GM23338 (cell line): ENCODE results near the gene AJUBA. TPM values are rescaled to one million over a fixed set of nuclear protein-coding genes. Genes with fewer than 3 reads are reported as not detected.

Source experiments
- ATAC-seq: fragments of 200-7000 bp; cut with Tn5 transposase; 3 replicates; pipeline ENCODE4 v1.9.1; 2020
- DNase-seq: peaks from one replicate; pipeline ENCODE4 v3.0.0-alpha.2; 2015; ENCODE audit warnings: low spot score
- H2AFZ ChIP-seq: fragments of 200-600 bp; sonication (generic); 2 replicates; pipeline ENCODE4 v1.8.0; 2016; ENCODE audit warnings: antibody characterized with exemption, mild to moderate bottlenecking, moderate library complexity
- H3F3A ChIP-seq: fragments of 200-600 bp; sonication (generic); replicated peaks from 2 replicates; pipeline ENCODE4 v1.8.0; 2017; ENCODE audit warnings: antibody characterized with exemption, mixed run types, low read depth
- H3K27ac ChIP-seq: fragments of 200-600 bp; sonication (generic); 2 replicates; pipeline ENCODE4 v1.6.1; 2016; ENCODE audit warnings: low read depth
- H3K27me3 ChIP-seq: fragments of 200-600 bp; sonication (generic); 2 replicates; pipeline ENCODE4 v1.8.0; 2016; ENCODE audit warnings: mild to moderate bottlenecking, mixed run types, moderate library complexity; ENCODE audit not compliant: insufficient read depth
- H3K36me3 ChIP-seq: fragments of 200-600 bp; sonication (generic); 2 replicates; pipeline ENCODE4 v1.8.0; 2016; ENCODE audit warnings: mild to moderate bottlenecking; ENCODE audit not compliant: insufficient read depth
- H3K4me1 ChIP-seq: fragments of 200-600 bp; sonication (generic); 2 replicates; pipeline ENCODE4 v1.8.0; 2016; ENCODE audit warnings: mild to moderate bottlenecking, moderate library complexity; ENCODE audit not compliant: insufficient read depth
- H3K4me2 ChIP-seq: fragments of 200-600 bp; sonication (generic); 2 replicates; pipeline ENCODE4 v1.7.1; 2017; ENCODE audit warnings: mixed run types
- H3K4me3 ChIP-seq: fragments of 200-600 bp; sonication (generic); 2 replicates; pipeline ENCODE4 v1.6.1; 2016; ENCODE audit warnings: mixed run types
- H3K79me2 ChIP-seq: fragments of 200-600 bp; sonication (generic); replicated peaks from 2 replicates; pipeline ENCODE4 v1.8.0; 2017; ENCODE audit warnings: mild to moderate bottlenecking; ENCODE audit not compliant: insufficient read depth
- H3K9me2 ChIP-seq: fragments of 200-600 bp; sonication (generic); 2 replicates; pipeline ENCODE4 v1.8.0; 2017; ENCODE audit not compliant: insufficient read depth
- H4K20me1 ChIP-seq: fragments of 200-600 bp; sonication (generic); replicated peaks from 2 replicates; pipeline ENCODE4 v1.8.0; 2017; ENCODE audit warnings: mild to moderate bottlenecking; ENCODE audit not compliant: insufficient read depth
- H3K27ac Mint-ChIP-seq: 2 replicates; pipeline ENCODE4 v1.8.0; 2020; ENCODE audit warnings: inconsistent platforms, mild to moderate bottlenecking, moderate library complexity, mixed read lengths
- H3K27me3 Mint-ChIP-seq: 3 replicates; pipeline ENCODE4 v1.8.0; 2022; ENCODE audit warnings: low read depth, mild to moderate bottlenecking, moderate library complexity, mixed read lengths, inconsistent platforms; ENCODE audit not compliant: insufficient read depth, poor library complexity
- H3K36me3 Mint-ChIP-seq: 3 replicates; pipeline ENCODE4 v1.8.0; 2021; ENCODE audit warnings: low read depth, mild to moderate bottlenecking, inconsistent platforms, moderate library complexity, mixed read lengths
- H3K4me1 Mint-ChIP-seq: 3 replicates; pipeline ENCODE4 v1.8.0; 2020; ENCODE audit warnings: mild to moderate bottlenecking, inconsistent platforms, mixed read lengths
- H3K4me3 Mint-ChIP-seq: 3 replicates; pipeline ENCODE4 v1.8.0; 2021; ENCODE audit warnings: moderate library complexity, mild to moderate bottlenecking, inconsistent platforms, mixed read lengths
- H3K9me3 Mint-ChIP-seq: 3 replicates; pipeline ENCODE4 v1.8.0; 2020; ENCODE audit warnings: moderate library complexity, mild to moderate bottlenecking, inconsistent platforms, mixed read lengths
- CREB1 ChIP-seq: fragments of 250-450 bp; sonication (Bioruptor Pico); IDR thresholded peaks from 2 replicates; pipeline ENCODE4 v1.5.0; 2020; ENCODE audit warnings: low read depth, mild to moderate bottlenecking, moderate library complexity
- EZH2 ChIP-seq: fragments of 200-600 bp; sonication (generic); IDR thresholded peaks from one replicate; pipeline ENCODE4 v1.8.0; 2017; ENCODE audit warnings: antibody characterized with exemption, mild to moderate bottlenecking, low read depth; ENCODE audit not compliant: unreplicated experiment
- EZH2phosphoT487 ChIP-seq: fragments of 200-600 bp; sonication (generic); IDR thresholded peaks from one replicate; pipeline ENCODE4 v1.8.1; 2018; ENCODE audit warnings: antibody characterized with exemption; ENCODE audit not compliant: unreplicated experiment
- JUNB ChIP-seq: IDR thresholded peaks from one replicate; pipeline ENCODE4 v1.6.1; 2016; ENCODE audit warnings: antibody characterized with exemption; ENCODE audit not compliant: unreplicated experiment
- NANOG ChIP-seq: IDR thresholded peaks from 2 replicates; pipeline ENCODE4 v1.6.1; 2016; ENCODE audit warnings: antibody characterized with exemption, borderline replicate concordance
- POLR2AphosphoS5 ChIP-seq: IDR thresholded peaks from 2 replicates; pipeline ENCODE4 v1.6.1; 2016; ENCODE audit warnings: antibody characterized with exemption, low read depth
- STAT1 ChIP-seq: IDR thresholded peaks from one replicate; pipeline ENCODE4 v1.6.1; 2016; ENCODE audit warnings: antibody characterized with exemption; ENCODE audit not compliant: unreplicated experiment
- ZNF114 ChIP-seq: fragments of 250-450 bp; sonication (Bioruptor Pico); IDR thresholded peaks from 2 replicates; pipeline ENCODE4 v1.5.0; 2020; ENCODE audit warnings: mild to moderate bottlenecking, moderate library complexity
- ZNF331 ChIP-seq: fragments of 250-450 bp; sonication (Bioruptor Pico); IDR thresholded peaks from 2 replicates; pipeline ENCODE4 v1.5.0; 2020; ENCODE audit warnings: low read depth, mild to moderate bottlenecking, moderate library complexity
- polyA plus RNA-seq: library from polyadenylated mRNA; unstranded; fragments of >200 nt; fragmentation: Nextera tagmentation; extraction: Ambion mirVana; gene quantifications from 2 replicates; pipeline ENCODE4 v1.2.1, GENCODE V29; 2016
- total RNA-seq: library from RNA; depleted of rRNA; stranded (reverse); fragments of >200 nt; shearing (Covaris generic); gene quantifications from 2 replicates; pipeline ENCODE4 v1.2.3, GENCODE V29; 2014
- TF ChIP-seq, protein P1 (sequence below): IDR thresholded peaks from one replicate; pipeline ENCODE4 v1.6.1; 2018; ENCODE audit warnings: antibody characterized with exemption; ENCODE audit not compliant: unreplicated experiment
- TF ChIP-seq, protein P2 (sequence below), 2 experiments: fragments of 200-600 bp in 1 of 2; sonication (generic) in 1 of 2; conservative IDR thresholded peaks; 2 replicates each; pipeline versions ENCODE4 v1.5.1 to v1.6.1; 2016 to 2017; ENCODE audit warnings: antibody characterized with exemption in 2 of 2, low read depth in 2 of 2, mild to moderate bottlenecking in 2 of 2, moderate library complexity in 1 of 2

The AJUBA gene
- total and polyA plus RNA-seq, 2 experiments from 2014 or later = 11.8 to 55.9 TPM

DNA sequence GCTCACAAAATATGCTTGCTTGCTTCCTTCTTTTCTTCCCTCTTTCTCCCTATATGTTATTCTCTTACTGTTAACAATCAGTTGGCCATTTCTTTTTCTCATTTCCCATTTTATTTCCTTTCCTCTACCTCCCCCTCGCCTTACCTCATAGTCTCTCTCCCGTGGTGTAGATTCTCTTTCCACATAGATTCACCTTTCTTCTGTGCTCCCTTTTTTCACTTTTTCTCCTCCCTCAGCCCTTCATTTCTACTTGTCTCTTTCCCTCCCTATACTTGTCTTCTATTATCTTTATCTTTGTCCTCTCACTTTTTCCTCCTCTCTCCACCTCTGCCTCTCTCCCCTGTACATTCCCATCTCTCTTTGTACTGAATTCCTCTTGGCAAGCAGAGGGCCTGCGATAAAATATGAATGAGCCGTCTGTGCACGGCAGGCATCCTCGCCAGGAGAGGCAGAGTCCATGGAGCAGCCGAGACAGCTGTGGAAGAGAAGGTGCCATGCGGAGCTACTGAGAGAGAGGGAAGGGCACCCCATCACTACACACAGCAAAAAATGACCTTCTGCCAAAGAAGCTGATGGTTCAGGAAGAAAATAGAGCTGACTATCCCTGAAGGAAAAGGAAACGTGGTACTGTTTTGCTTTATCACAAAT is 15.4 kb upstream of the AJUBA start (continued):
- TF ChIP-seq EZH2phosphoT487 = no peak

DNA sequence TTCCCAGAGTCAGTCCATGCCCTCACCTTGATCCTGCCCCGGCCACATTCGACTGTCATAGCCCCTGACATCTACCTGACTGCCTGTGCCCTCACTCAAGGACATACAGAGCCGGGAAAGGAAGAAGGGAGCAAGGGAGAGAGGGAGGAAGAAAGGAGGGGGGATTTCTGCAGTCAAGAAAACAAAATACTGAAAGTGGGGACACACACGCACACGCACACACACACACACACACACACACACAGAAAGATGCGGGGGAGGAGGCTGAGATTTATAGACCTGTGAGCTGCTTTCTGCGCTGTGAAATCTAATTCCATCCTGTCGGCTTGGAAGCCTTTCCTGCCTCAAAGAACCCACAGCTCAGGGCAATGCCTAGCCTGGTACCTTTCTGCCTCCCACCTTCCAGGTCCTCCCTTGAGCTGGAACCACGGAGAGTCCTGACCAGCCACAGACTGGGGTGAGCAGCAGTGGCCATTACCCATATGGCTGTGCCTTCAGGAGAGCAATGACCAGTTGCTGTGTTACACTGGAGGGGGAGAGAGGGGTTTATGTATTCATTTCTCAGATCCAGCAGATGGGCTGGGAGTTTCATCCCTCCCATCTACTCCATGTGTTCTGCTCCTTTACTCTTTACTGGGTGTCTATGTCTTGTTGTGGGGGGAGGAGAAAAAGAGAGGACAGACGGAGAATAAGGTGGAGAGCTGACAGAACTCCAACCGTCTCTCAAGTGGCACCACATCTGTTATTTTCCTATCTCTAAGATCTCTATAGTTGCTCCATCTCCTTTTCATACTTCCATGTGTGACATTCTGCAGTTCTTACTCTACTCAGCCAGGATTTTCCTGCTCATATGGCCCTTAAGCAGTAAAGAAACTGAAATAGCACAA is 14.7 kb upstream of the AJUBA start:
- ATAC-seq = no peak
- Histone ChIP-seq H3K4me2 (no peak overlapping the region), H3K4me1 (0 out of 2 replicates have a peak, but pooled peaks cover 3% of the 10 kb centered on the region), H3K79me2 (no peaks in the 10 kb centered on the region), H4K20me1 (no peaks in the 10 kb centered on the region), H3K27ac (no peak overlapping the region), H3F3A (0 out of 2 replicates have a peak, but pooled peaks cover 3% of the 10 kb centered on the region), H3K27me3 (no peaks in the 10 kb centered on the region), H2AFZ (no peak overlapping the region), H3K36me3 (no peaks in the 10 kb centered on the region), H3K4me3 (no peak overlapping the region), H3K9me2 (no peaks in the 10 kb centered on the region)
- Mint-ChIP-seq H3K9me3 (no peaks in the 10 kb centered on the region), H3K27me3 (no peaks in the 10 kb centered on the region), H3K36me3 (no peaks in the 10 kb centered on the region), H3K4me3 (no peak overlapping the region), H3K27ac (no peak overlapping the region), H3K4me1 (peaks cover 7% of the 10 kb centered on the region)
- no peak for DNase-seq
- TF ChIP-seq EZH2 (no peak), POLR2AphosphoS5 (no peak), STAT1 (no peak), EZH2phosphoT487 (no peak), ZNF114 (CRISPR knock-in tag) (no peak), CREB1 (CRISPR knock-in tag) (no peak), JUNB (no peak), NANOG (no peak), ZNF331 (CRISPR knock-in tag) (no peak)
- TF ChIP-seq, protein P1, sequence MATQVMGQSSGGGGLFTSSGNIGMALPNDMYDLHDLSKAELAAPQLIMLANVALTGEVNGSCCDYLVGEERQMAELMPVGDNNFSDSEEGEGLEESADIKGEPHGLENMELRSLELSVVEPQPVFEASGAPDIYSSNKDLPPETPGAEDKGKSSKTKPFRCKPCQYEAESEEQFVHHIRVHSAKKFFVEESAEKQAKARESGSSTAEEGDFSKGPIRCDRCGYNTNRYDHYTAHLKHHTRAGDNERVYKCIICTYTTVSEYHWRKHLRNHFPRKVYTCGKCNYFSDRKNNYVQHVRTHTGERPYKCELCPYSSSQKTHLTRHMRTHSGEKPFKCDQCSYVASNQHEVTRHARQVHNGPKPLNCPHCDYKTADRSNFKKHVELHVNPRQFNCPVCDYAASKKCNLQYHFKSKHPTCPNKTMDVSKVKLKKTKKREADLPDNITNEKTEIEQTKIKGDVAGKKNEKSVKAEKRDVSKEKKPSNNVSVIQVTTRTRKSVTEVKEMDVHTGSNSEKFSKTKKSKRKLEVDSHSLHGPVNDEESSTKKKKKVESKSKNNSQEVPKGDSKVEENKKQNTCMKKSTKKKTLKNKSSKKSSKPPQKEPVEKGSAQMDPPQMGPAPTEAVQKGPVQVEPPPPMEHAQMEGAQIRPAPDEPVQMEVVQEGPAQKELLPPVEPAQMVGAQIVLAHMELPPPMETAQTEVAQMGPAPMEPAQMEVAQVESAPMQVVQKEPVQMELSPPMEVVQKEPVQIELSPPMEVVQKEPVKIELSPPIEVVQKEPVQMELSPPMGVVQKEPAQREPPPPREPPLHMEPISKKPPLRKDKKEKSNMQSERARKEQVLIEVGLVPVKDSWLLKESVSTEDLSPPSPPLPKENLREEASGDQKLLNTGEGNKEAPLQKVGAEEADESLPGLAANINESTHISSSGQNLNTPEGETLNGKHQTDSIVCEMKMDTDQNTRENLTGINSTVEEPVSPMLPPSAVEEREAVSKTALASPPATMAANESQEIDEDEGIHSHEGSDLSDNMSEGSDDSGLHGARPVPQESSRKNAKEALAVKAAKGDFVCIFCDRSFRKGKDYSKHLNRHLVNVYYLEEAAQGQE = no peak
- TF ChIP-seq, protein P2, sequence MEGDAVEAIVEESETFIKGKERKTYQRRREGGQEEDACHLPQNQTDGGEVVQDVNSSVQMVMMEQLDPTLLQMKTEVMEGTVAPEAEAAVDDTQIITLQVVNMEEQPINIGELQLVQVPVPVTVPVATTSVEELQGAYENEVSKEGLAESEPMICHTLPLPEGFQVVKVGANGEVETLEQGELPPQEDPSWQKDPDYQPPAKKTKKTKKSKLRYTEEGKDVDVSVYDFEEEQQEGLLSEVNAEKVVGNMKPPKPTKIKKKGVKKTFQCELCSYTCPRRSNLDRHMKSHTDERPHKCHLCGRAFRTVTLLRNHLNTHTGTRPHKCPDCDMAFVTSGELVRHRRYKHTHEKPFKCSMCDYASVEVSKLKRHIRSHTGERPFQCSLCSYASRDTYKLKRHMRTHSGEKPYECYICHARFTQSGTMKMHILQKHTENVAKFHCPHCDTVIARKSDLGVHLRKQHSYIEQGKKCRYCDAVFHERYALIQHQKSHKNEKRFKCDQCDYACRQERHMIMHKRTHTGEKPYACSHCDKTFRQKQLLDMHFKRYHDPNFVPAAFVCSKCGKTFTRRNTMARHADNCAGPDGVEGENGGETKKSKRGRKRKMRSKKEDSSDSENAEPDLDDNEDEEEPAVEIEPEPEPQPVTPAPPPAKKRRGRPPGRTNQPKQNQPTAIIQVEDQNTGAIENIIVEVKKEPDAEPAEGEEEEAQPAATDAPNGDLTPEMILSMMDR (conservative IDR thresholded peaks at IDR 0.05; ENCODE audit: low read depth in 2 of 2) = no peak
